IMR-90 (cell line): ENCODE measurements around the gene MIER2. TPM values are rescaled to one million over a fixed set of nuclear protein-coding genes. Genes with fewer than 3 reads are reported as not detected.

Experiments
- ATAC-seq: fragments of 200-7000 bp; cut with Tn5 transposase; 2 replicates; pipeline ENCODE4 v1.9.1; 2020; ENCODE audit warnings: low read depth, mild to moderate bottlenecking, moderate library complexity
- BruUV-seq: library from RNA; stranded (reverse); fragments of 400-500 nt; replicated peaks from 2 replicates; lab custom pipeline; 2021; lab: Mats Ljungman, UMichigan
- CTCF ChIA-PET: fragments of 300-600 bp; formaldehyde crosslinking; extraction: SDS; loops from one replicate; lab custom pipeline; 2021; ENCODE audit warnings: antibody characterized with exemption; lab: Yijun Ruan, JAX
- POLR2A ChIA-PET: fragments of 300-600 bp; sonication (Branson Sonifier 250); formaldehyde crosslinking; loops from one replicate; lab custom pipeline; 2022; ENCODE audit warnings: antibody characterized with exemption; ENCODE audit not compliant: unreplicated experiment; lab: Charles Lee
- DNase-seq: peaks from one replicate; pipeline ENCODE4 v3.0.0; 2013
- H2AFZ ChIP-seq: replicated peaks from 2 replicates; pipeline ENCODE3; 2013; ENCODE audit warnings: low read length, mild to moderate bottlenecking; ENCODE audit not compliant: poor library complexity
- H2AK5ac ChIP-seq: 2 replicates; pipeline ENCODE4 v1.6.1; 2013; ENCODE audit warnings: low read depth, low read length, inconsistent platforms
- H2AK9ac ChIP-seq: replicated peaks from 2 replicates; pipeline ENCODE3; 2013; ENCODE audit warnings: mild to moderate bottlenecking, low read depth, low read length, moderate library complexity; ENCODE audit not compliant: poor library complexity
- H2BK120ac ChIP-seq: 2 replicates; pipeline ENCODE4 v1.6.1; 2013; ENCODE audit warnings: low read depth, low read length, inconsistent platforms
- H2BK15ac ChIP-seq: 3 replicates; pipeline ENCODE4 v1.6.1; 2013; ENCODE audit warnings: low read depth, low read length, inconsistent platforms
- H2BK20ac ChIP-seq: 2 replicates; pipeline ENCODE4 v1.6.1; 2013; ENCODE audit warnings: low read depth, mild to moderate bottlenecking, inconsistent platforms, low read length, moderate library complexity
- H2BK5ac ChIP-seq: 2 replicates; pipeline ENCODE4 v1.6.1; 2013; ENCODE audit warnings: mild to moderate bottlenecking, low read depth, low read length, inconsistent platforms; ENCODE audit not compliant: poor library complexity, severe bottlenecking
- H3K14ac ChIP-seq: replicated peaks from 2 replicates; pipeline ENCODE4 v1.6.1; 2013; ENCODE audit warnings: low read depth, low read length, inconsistent platforms
- H3K18ac ChIP-seq: 2 replicates; pipeline ENCODE4 v1.6.1; 2013; ENCODE audit warnings: low read depth, low read length, control low read depth
- H3K23ac ChIP-seq: 2 replicates; pipeline ENCODE4 v1.6.1; 2013; ENCODE audit warnings: low read depth, low read length, inconsistent platforms
- H3K27ac ChIP-seq: 2 replicates; pipeline ENCODE4 v1.5.1; 2013; ENCODE audit warnings: mild to moderate bottlenecking, control low read depth, low read length; ENCODE audit not compliant: insufficient read depth
- H3K27me3 ChIP-seq: 2 replicates; pipeline ENCODE4 v1.6.1; 2013; ENCODE audit warnings: low read length; ENCODE audit not compliant: control insufficient read depth, insufficient read depth
- H3K36me3 ChIP-seq: 2 replicates; pipeline ENCODE4 v1.6.1; 2013; ENCODE audit warnings: low read length, mixed read lengths; ENCODE audit not compliant: control insufficient read depth, insufficient read depth
- H3K4ac ChIP-seq: 2 replicates; pipeline ENCODE4 v1.6.1; 2013; ENCODE audit warnings: low read depth, low read length, inconsistent platforms
- H3K4me1 ChIP-seq: 2 replicates; pipeline ENCODE4 v1.6.1; 2013; ENCODE audit warnings: low read length, mixed read lengths; ENCODE audit not compliant: control insufficient read depth, insufficient read depth
- H3K4me2 ChIP-seq: 2 replicates; pipeline ENCODE4 v1.6.1; 2013; ENCODE audit warnings: low read depth, mild to moderate bottlenecking, control low read depth, low read length, moderate library complexity
- H3K4me3 ChIP-seq: 2 replicates; pipeline ENCODE4 v1.5.1; 2013; ENCODE audit warnings: low read depth, mild to moderate bottlenecking, control low read depth, low read length, moderate library complexity; ENCODE audit not compliant: insufficient read depth
- H3K56ac ChIP-seq: 2 replicates; pipeline ENCODE4 v1.6.1; 2013; ENCODE audit warnings: low read length, inconsistent platforms; ENCODE audit not compliant: insufficient read depth; ENCODE audit errors: extremely low read depth
- H3K79me1 ChIP-seq, 2 experiments: 2 replicates each; pipeline ENCODE4 v1.6.1; 2013; ENCODE audit warnings: low read length in 2 of 2, inconsistent platforms in 1 of 2, low read depth in 1 of 2
- H3K9ac ChIP-seq: 2 replicates; pipeline ENCODE4 v1.6.1; 2013; ENCODE audit warnings: low read depth, low read length, control low read depth
- H3K9me1 ChIP-seq: 2 replicates; pipeline ENCODE4 v1.6.1; 2013; ENCODE audit warnings: low read length, inconsistent platforms; ENCODE audit not compliant: insufficient read depth
- H3K9me3 ChIP-seq: 2 replicates; pipeline ENCODE4 v1.6.1; 2013; ENCODE audit warnings: low read length; ENCODE audit not compliant: control insufficient read depth, insufficient read depth
- H4K20me1 ChIP-seq: 2 replicates; pipeline ENCODE4 v1.6.1; 2013; ENCODE audit warnings: low read length, inconsistent platforms; ENCODE audit not compliant: insufficient read depth
- H4K5ac ChIP-seq: 2 replicates; pipeline ENCODE4 v1.6.1; 2013; ENCODE audit warnings: mild to moderate bottlenecking, low read depth, low read length, control low read depth
- H4K8ac ChIP-seq, 2 experiments: 2 replicates each; pipeline ENCODE4 v1.6.1; 2013; ENCODE audit warnings: low read depth in 2 of 2, low read length in 2 of 2, control low read depth in 1 of 2, inconsistent platforms in 1 of 2
- H4K91ac ChIP-seq: 2 replicates; pipeline ENCODE4 v1.6.1; 2013; ENCODE audit warnings: low read depth, low read length, inconsistent platforms; ENCODE audit not compliant: insufficient read depth
- CHD1 ChIP-seq: IDR thresholded peaks from 2 replicates; pipeline ENCODE4 v1.6.1; 2012; ENCODE audit warnings: low read depth, low read length, improper control_type of control experiment
- CTCF ChIP-seq: conservative IDR thresholded peaks from 2 replicates; pipeline ENCODE4 v1.5.1; 2012; ENCODE audit warnings: mild to moderate bottlenecking, low read depth, low read length, improper control_type of control experiment
- MAFK ChIP-seq: IDR thresholded peaks from 2 replicates; pipeline ENCODE4 v1.6.1; 2012; ENCODE audit warnings: low read depth, low read length, improper control_type of control experiment
- MAZ ChIP-seq: IDR thresholded peaks from 2 replicates; pipeline ENCODE4 v1.6.1; 2012; ENCODE audit warnings: low read depth, mild to moderate bottlenecking, low read length, improper control_type of control experiment, moderate library complexity, borderline replicate concordance
- NFE2L2 ChIP-seq: fragments of 150-350 bp; IDR thresholded peaks from 2 replicates; pipeline ENCODE4 v1.6.1; 2016; ENCODE audit warnings: low read depth, mild to moderate bottlenecking, low read length
- POLR2A ChIP-seq: IDR thresholded peaks from 2 replicates; pipeline ENCODE4 v1.6.1; 2012; ENCODE audit warnings: mild to moderate bottlenecking, low read depth, low read length
- RCOR1 ChIP-seq: IDR thresholded peaks from 2 replicates; pipeline ENCODE4 v1.6.1; 2012; ENCODE audit warnings: mild to moderate bottlenecking, low read length, improper control_type of control experiment; ENCODE audit not compliant: insufficient replicate concordance
- WGBS, 2 experiments: methylation state at CpG; one replicate each; pipeline versions ENCODE4 v1.1.5 to v1.1.7; 2013; ENCODE audit warnings: missing lambda C conversion rate in 2 of 2; ENCODE audit not compliant: insufficient read length in 1 of 2; ENCODE audit errors: extremely low coverage in 2 of 2; 5-methylcytosine and 5-hydroxymethylcytosine counted together
- dilution Hi-C: fragments of 300-500 bp; cut with HindIII; formaldehyde crosslinking; loops from one replicate; pipeline ENCODE4 v1.14.3; 2018; ENCODE audit warnings: low sequenced_read_pairs; ENCODE audit not compliant: unreplicated experiment
- in situ Hi-C: fragments of 300-500 bp; cut with MboI; formaldehyde crosslinking; loops from 3 replicates; pipeline ENCODE4 v1.14.3; 2019; ENCODE audit warnings: low sequenced_read_pairs, inconsistent platforms, mixed read lengths
- intact Hi-C: fragments of 100-400 bp; cut with micrococcal nuclease; formaldehyde crosslinking; loops from 2 replicates; pipeline ENCODE4 v1.10.0; 2022
- polyA plus RNA-seq, 3 experiments: library from polyadenylated mRNA; depleted of rRNA; stranded (reverse); fragments of >200 nt; gene quantifications; 2 replicates each; pipeline ENCODE4 v1.2.3, GENCODE V29; 2012; ENCODE audit warnings: low replicate concordance in 1 of 3
- total RNA-seq: library from RNA; depleted of rRNA; stranded (reverse); fragments of >200 nt; gene quantifications from 2 replicates; pipeline ENCODE4 v1.2.3, GENCODE V29; 2012

The MIER2 gene
- total and polyA plus RNA-seq, 2 of the 4 experiments (the other 2 are of a cell fraction): 28.0 to 28.4 TPM

GRCh38 chr19:369876-370275 is 25.3 kb upstream of the MIER2 start:
- Histone ChIP-seq H3K9ac (no peak overlapping the region), H3K56ac (no peak overlapping the region), H2AK5ac (no peak overlapping the region), H3K4me2 (no peak overlapping the region), H2AFZ (no peak overlapping the region), H2BK120ac (no peak overlapping the region), H2BK15ac (no peak overlapping the region), H3K4ac (no peak overlapping the region), H4K8ac (no peak overlapping the region), H3K9me3 (peaks cover 8% of the 10 kb centered on the region), H4K91ac (no peak overlapping the region), H2BK5ac (no peak overlapping the region), H3K36me3 (no peaks in the 10 kb centered on the region), H3K27me3 (peaks cover 63% of the 10 kb centered on the region), H4K20me1 (no peaks in the 10 kb centered on the region), H3K18ac (no peak overlapping the region), H3K4me1 (peaks cover 1% of the 10 kb centered on the region; the same call in 1 of the 2 replicates), H2AK9ac (no peak overlapping the region), H3K27ac (no peak overlapping the region), H3K23ac (no peak overlapping the region), H4K5ac (no peak overlapping the region), H3K9me1 (no peaks in the 10 kb centered on the region), H3K79me1 (no peaks in the 10 kb centered on the region), H3K4me3 (no peak overlapping the region), H3K14ac (no peak overlapping the region), H2BK20ac (no peak overlapping the region)
- in situ Hi-C loops: no loop called here
- BruUV-seq: no TSS peak
- ChIA-PET CTCF (no interaction called here), POLR2A (no interaction called here)
- ATAC-seq: no peak
- DNase-seq: no peak
- dilution Hi-C loops: no loop called here
- TF ChIP-seq MAZ (no peak), MAFK (no peak), CTCF (no peak), RCOR1 (no peak), NFE2L2 (no peak), POLR2A (no peak), CHD1 (no peak)
- intact Hi-C loops: no loop called here
- 92% methylated on average over 5 of the region's 14 CpGs; no CpG with 5 or more reads in 1 of the 2 experiments for WGBS, 2 experiments
